Measurements from ENCODE around the gene COMMD8.

DNA sequence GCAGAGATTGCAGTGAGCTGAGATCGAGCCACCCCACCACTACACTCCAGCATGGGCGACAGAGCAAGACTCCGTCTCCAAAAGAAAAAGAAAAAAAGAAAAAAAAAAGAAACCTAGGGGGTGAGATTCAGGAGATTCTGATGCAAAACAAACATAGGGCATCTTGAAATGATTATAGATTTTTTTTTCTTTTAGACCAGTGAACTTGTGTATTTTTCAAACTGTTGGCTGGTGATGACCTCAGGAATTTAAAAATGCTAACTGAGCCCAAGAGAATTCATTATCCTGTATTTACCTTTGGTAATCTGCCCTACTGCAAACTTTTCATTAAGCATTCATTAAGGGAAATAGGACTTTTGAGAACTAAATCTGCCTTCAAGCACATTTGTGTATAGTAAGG is 42.2 kb upstream of the COMMD8 start:
- no peak for TF ChIP-seq CEBPB (IDR thresholded peaks at IDR 0.05; ENCODE audit: low read depth)
- TF ChIP-seq CTCF (IDR thresholded peaks at IDR 0.05 in 2 of 3, conservative IDR thresholded peaks at IDR 0.05 in 1 of 3; ENCODE audit: borderline replicate concordance in 1 of 3, insufficient read depth in 1 of 3, low read depth in 2 of 3, low read length in 2 of 3): no peak
- no peak for TF ChIP-seq SRF (IDR thresholded peaks at IDR 0.05; ENCODE audit: low read depth)
- no peak for TF ChIP-seq EZH2 (IDR thresholded peaks at IDR 0.05)
- TF ChIP-seq ATF3 (IDR thresholded peaks at IDR 0.05): no peak
- TF ChIP-seq POLR2A (IDR thresholded peaks at IDR 0.05; ENCODE audit: borderline replicate concordance, extremely low read depth, insufficient read depth, insufficient read length): no peak
- TF ChIP-seq, protein P1, sequence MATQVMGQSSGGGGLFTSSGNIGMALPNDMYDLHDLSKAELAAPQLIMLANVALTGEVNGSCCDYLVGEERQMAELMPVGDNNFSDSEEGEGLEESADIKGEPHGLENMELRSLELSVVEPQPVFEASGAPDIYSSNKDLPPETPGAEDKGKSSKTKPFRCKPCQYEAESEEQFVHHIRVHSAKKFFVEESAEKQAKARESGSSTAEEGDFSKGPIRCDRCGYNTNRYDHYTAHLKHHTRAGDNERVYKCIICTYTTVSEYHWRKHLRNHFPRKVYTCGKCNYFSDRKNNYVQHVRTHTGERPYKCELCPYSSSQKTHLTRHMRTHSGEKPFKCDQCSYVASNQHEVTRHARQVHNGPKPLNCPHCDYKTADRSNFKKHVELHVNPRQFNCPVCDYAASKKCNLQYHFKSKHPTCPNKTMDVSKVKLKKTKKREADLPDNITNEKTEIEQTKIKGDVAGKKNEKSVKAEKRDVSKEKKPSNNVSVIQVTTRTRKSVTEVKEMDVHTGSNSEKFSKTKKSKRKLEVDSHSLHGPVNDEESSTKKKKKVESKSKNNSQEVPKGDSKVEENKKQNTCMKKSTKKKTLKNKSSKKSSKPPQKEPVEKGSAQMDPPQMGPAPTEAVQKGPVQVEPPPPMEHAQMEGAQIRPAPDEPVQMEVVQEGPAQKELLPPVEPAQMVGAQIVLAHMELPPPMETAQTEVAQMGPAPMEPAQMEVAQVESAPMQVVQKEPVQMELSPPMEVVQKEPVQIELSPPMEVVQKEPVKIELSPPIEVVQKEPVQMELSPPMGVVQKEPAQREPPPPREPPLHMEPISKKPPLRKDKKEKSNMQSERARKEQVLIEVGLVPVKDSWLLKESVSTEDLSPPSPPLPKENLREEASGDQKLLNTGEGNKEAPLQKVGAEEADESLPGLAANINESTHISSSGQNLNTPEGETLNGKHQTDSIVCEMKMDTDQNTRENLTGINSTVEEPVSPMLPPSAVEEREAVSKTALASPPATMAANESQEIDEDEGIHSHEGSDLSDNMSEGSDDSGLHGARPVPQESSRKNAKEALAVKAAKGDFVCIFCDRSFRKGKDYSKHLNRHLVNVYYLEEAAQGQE (IDR thresholded peaks at IDR 0.05; ENCODE audit: low read depth): no peak
- TF ChIP-seq, protein P2, sequence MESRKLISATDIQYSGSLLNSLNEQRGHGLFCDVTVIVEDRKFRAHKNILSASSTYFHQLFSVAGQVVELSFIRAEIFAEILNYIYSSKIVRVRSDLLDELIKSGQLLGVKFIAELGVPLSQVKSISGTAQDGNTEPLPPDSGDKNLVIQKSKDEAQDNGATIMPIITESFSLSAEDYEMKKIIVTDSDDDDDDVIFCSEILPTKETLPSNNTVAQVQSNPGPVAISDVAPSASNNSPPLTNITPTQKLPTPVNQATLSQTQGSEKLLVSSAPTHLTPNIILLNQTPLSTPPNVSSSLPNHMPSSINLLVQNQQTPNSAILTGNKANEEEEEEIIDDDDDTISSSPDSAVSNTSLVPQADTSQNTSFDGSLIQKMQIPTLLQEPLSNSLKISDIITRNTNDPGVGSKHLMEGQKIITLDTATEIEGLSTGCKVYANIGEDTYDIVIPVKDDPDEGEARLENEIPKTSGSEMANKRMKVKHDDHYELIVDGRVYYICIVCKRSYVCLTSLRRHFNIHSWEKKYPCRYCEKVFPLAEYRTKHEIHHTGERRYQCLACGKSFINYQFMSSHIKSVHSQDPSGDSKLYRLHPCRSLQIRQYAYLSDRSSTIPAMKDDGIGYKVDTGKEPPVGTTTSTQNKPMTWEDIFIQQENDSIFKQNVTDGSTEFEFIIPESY (IDR thresholded peaks at IDR 0.05; ENCODE audit: extremely low read depth, insufficient replicate concordance, low read length): no peak
- TF ChIP-seq YY1 (IDR thresholded peaks at IDR 0.05; ENCODE audit: extremely low read depth, insufficient replicate concordance, low read depth, low read length): no peak

Measured in HCT116 (cell line).